ENCODE results near the gene IQSEC3. TPM values are rescaled to one million over a fixed set of nuclear protein-coding genes. Genes with fewer than 3 reads are reported as not detected.
"Not testable (repeated sequence)": the region's sequence is repeated elsewhere in the genome, so short reads cannot be mapped to it uniquely, and the experiment has no call there.

Gene IQSEC3
- not detected in 2 replicates for total RNA-seq (2014; rRNA removed; shearing (Covaris generic))

DNA sequence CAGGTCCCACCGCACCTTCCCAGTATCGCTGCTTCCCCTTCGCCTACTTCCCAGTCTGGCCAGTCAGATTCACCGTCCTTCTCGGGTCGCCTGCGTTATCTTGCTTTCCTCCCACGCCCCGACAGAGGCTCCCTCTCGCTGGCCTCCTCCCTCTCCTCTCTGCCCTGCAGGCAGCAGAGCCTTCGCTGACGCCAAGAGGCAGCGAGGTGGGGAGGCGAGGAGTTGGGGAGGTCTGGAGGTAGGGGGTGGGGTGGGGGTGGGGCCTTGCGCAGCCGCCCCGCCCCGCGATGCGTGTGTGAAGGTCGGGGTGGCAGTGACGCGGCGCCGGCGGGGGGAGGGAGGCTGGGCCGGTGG lies at the start of gene IQSEC3:
TSS of gene IQSEC3 (plus strand) at position 340 of the 354 bp plus-strand sequence. CDS start 116 bp downstream, outside the sequence.
- not testable (repeated sequence) for H3K4me3 ChIP-seq; H3K27ac ChIP-seq; H3K27me3 ChIP-seq (replicated peaks); H3K9me3 ChIP-seq (replicated peaks); H3K4me1 ChIP-seq (replicated peaks); DNase-seq (ENCODE audit: low read depth in 1 of 2, low spot score in 2 of 2); H3K36me3 ChIP-seq

GRCh38 chr12:17370-18340 lies 48.9 kb upstream of the IQSEC3 start:
- not testable (repeated sequence) for DNase-seq (ENCODE audit: low read depth in 1 of 2, low spot score in 2 of 2)

DNA sequence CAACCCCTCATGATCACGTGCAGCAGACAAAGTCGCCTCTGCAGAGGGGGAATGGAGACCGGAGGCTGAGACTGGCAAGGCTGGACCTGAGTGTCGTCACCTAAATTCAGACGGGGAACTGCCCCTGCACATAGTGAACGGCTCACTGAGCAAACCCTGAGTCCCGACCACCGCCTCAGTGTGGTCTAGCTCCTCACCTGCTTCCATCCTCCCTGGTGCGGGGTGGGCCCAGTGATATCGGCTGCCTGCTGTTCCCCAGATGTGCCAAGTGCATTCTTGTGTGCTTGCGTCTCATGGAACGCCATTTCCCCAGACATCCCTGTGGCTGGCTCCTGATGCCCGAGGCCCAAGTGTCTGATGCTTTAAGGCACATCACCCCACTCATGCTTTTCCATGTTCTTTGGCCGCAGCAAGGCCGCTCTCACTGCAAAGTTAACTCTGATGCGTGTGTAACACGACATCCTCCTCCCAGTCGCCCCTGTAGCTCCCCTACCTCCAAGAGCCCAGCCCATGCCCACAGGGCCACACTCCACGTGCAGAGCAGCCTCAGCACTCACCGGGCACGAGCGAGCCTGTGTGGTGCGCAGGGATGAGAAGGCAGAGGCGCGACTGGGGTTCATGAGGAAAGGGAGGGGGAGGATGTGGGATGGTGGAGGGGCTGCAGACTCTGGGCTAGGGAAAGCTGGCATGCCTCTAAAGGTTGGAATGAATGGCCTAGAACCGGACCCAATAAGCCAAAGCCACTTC lies 47.6 kb upstream of the IQSEC3 start:
- not testable (repeated sequence) for H3K4me1 ChIP-seq (replicated peaks); H3K4me3 ChIP-seq; H3K27me3 ChIP-seq (replicated peaks); H3K9me3 ChIP-seq (replicated peaks); DNase-seq (ENCODE audit: low read depth in 1 of 2, low spot score in 2 of 2); H3K27ac ChIP-seq
- peaks cover 24% of the 10 kb centered on the region for H3K36me3 ChIP-seq

More at GRCh38 chr12:17370-18340, 48.9 kb upstream of the IQSEC3 start:
- not testable (repeated sequence) for H3K27me3 ChIP-seq (replicated peaks); H3K4me1 ChIP-seq (replicated peaks); H3K27ac ChIP-seq; H3K4me3 ChIP-seq; H3K9me3 ChIP-seq (replicated peaks)
- peaks cover 21% of the 10 kb centered on the region for H3K36me3 ChIP-seq

- H3K4me1 ChIP-seq (replicated peaks); H3K4me3 ChIP-seq; H3K9me3 ChIP-seq (replicated peaks); DNase-seq (ENCODE audit: low read depth in 1 of 2, low spot score in 2 of 2); H3K27ac ChIP-seq; H3K27me3 ChIP-seq (replicated peaks): not testable (repeated sequence)
- peaks cover 24% of the 10 kb centered on the region for H3K36me3 ChIP-seq
These were observed 46.7 kb upstream of the IQSEC3 start for GRCh38 chr12:19906-20305.

DNA sequence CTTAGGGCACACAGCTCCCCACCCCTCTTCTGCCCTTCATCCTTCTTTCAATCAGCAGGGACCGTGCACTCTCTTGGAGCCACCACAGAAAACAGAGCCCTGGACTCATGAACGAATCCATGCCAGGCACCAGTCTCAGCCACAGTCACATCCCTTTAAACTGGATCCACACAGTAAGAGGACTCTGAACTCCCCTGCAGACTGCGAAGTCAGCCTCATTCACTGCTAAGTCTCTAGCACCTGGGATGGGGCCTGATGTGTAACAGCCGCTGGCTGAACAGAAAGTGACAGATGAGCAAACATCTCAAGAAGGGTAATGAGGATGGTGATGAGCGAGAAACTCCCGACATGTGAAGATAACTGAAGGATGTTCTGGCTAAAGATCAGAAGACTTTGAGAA lies 45.8 kb upstream of the IQSEC3 start:
- H3K9me3 ChIP-seq (replicated peaks), result no peaks in the 10 kb centered on the region
- H3K4me3 ChIP-seq, result no peak overlapping the region
- DNase-seq (ENCODE audit: low read depth in 1 of 2, low spot score in 2 of 2), result no peak
- H3K4me1 ChIP-seq (replicated peaks), result no peaks in the 10 kb centered on the region
- peaks cover 24% of the 10 kb centered on the region for H3K36me3 ChIP-seq
- no peaks in the 10 kb centered on the region for H3K27me3 ChIP-seq (replicated peaks)
- no peak overlapping the region for H3K27ac ChIP-seq

GRCh38 chr12:21301-22189 lies 45.0 kb upstream of the IQSEC3 start:
- Histone ChIP-seq H3K27me3 (replicated peaks) (no peaks in the 10 kb centered on the region), H3K4me3 (no peak overlapping the region), H3K4me1 (replicated peaks) (no peaks in the 10 kb centered on the region), H3K9me3 (replicated peaks) (no peaks in the 10 kb centered on the region), H3K27ac (no peak overlapping the region), H3K36me3 (peaks cover 24% of the 10 kb centered on the region)
- no peak for DNase-seq (ENCODE audit: low read depth in 1 of 2, low spot score in 2 of 2)

DNA sequence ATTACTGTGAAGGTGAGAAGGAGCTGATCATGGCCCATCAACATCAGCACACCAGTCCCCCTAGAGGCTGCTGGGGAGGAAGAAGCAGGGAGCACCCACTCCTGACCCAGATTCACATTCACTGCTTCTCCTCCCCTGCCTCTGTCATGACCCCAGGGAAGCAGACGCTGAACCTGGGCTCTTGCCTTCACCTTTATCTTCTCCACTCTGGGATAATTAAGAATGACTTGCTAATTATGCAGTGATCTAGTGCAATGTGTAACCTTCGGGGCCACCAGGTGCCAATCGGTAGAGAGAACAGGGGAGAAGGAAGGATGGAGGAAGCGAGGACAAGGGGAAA lies 44.4 kb upstream of the IQSEC3 start:
- peak in 1 of 2 experiments; percentile 6 for DNase-seq (ENCODE audit: low read depth in 1 of 2, low spot score in 2 of 2)
- Histone ChIP-seq H3K4me1 (replicated peaks) (no peaks in the 10 kb centered on the region), H3K27ac (no peak overlapping the region), H3K9me3 (replicated peaks) (no peaks in the 10 kb centered on the region), H3K27me3 (replicated peaks) (no peaks in the 10 kb centered on the region), H3K36me3 (peaks cover 24% of the 10 kb centered on the region), H3K4me3 (no peak overlapping the region)

DNA sequence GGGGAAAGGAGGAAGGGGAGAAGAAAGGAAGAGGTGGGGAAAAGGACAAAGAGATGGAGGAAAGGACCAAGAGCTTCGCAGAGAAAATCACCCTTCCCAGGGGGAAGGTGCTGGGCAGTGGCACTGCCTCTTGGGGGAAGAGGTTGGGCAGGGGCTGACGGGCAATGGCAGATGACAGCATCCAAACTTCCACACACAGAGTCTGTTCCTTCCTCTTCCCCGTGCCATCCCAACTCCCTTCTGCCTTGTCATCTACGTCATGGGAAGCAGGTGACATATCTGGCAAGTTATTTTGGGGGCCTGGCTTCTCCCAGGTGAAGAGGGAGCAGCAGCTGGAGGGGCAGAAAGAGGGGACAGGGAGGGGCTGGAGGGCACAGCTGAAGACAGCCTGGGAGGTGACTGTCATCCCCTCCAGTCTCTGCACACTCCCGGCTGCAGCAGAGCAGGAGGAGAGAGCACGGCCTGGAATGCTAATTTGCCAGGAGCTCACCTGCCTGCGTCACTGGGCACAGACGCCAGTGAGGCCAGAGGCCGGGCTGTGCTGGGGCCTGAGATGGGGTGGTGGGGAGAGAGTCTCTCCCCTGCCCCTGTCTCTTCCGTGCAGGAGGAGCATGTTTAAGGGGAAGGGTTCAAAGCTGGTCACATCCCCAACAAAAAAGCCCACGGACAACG lies 43.9 kb upstream of the IQSEC3 start:
- no peaks in the 10 kb centered on the region for H3K9me3 ChIP-seq (replicated peaks)
- no peak overlapping the region for H3K27ac ChIP-seq
- H3K36me3 ChIP-seq, result peaks cover 24% of the 10 kb centered on the region
- no peaks in the 10 kb centered on the region for H3K4me1 ChIP-seq (replicated peaks)
- no peak for DNase-seq (ENCODE audit: low read depth in 1 of 2, low spot score in 2 of 2)
- H3K4me3 ChIP-seq, result no peak overlapping the region
- no peaks in the 10 kb centered on the region for H3K27me3 ChIP-seq (replicated peaks)

DNA sequence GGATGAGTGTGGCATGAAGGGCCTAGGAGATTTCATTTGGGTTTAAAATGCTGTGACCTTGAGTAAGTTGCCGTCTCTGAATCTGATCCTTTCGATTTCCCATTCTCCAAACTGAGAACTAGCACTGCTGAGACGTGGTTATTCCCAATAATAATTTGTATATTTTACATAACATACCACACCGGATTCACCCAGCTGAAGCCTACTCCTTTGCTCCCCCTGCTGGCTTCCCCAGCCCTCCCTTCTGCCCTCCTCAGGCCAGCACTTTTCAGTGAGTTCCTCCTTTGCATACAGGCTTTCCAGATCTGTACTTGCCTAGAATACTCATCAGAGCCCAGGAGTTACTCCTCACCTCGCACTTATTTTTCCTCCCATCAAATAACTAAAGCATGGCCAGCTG lies 38.7 kb upstream of the IQSEC3 start:
- not testable (repeated sequence) for H3K27ac ChIP-seq; H3K27me3 ChIP-seq (replicated peaks); DNase-seq (ENCODE audit: low read depth in 1 of 2, low spot score in 2 of 2); H3K4me3 ChIP-seq; H3K9me3 ChIP-seq (replicated peaks); H3K4me1 ChIP-seq (replicated peaks); H3K36me3 ChIP-seq

- DNase-seq (ENCODE audit: low read depth in 1 of 2, low spot score in 2 of 2); H3K36me3 ChIP-seq; H3K9me3 ChIP-seq (replicated peaks); H3K4me1 ChIP-seq (replicated peaks); H3K27me3 ChIP-seq (replicated peaks); H3K4me3 ChIP-seq; H3K27ac ChIP-seq: not testable (repeated sequence)
These were observed 27.8 kb upstream of the IQSEC3 start for GRCh38 chr12:38775-39174.

GRCh38 chr12:39555-40265 lies 26.9 kb upstream of the IQSEC3 start:
- H3K9me3 ChIP-seq (replicated peaks); H3K27ac ChIP-seq; H3K4me1 ChIP-seq (replicated peaks); DNase-seq (ENCODE audit: low read depth in 1 of 2, low spot score in 2 of 2); H3K36me3 ChIP-seq; H3K27me3 ChIP-seq (replicated peaks); H3K4me3 ChIP-seq: not testable (repeated sequence)

DNA sequence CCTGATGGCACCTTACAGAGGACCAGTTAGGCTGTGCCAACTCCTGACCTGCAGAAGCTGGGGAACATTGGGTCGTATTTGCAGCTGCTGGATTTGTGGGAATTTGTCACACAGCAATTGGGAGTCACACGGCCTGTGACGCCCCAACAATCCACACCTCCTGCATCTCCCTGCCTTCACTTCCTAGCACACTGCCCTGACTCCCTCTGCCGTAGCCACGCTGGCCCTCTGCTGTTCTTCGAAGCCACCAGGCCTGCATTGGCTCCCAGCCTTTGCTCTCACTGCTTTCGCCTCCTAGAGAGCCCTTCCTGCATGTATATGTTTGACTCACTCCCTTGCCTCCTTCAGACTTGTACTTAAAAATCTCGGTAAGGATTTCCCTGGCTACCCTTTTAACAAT lies 22.2 kb upstream of the IQSEC3 start:
- not testable (repeated sequence) for H3K4me3 ChIP-seq; H3K9me3 ChIP-seq (replicated peaks); DNase-seq (ENCODE audit: low read depth in 1 of 2, low spot score in 2 of 2); H3K36me3 ChIP-seq; H3K4me1 ChIP-seq (replicated peaks); H3K27me3 ChIP-seq (replicated peaks); H3K27ac ChIP-seq
